Lower lobe of right lung (tissue), 2 donors: ENCODE measurements around the gene EIPR1. TPM values are rescaled to one million over a fixed set of nuclear protein-coding genes. Genes with fewer than 3 reads are reported as not detected.
A peak's percentile ranks its signal among the peaks of the same experiment; 100 is the strongest.

Experiments
- ATAC-seq, 2 donors: fragments of 200-7000 bp; cut with Tn5 transposase; one replicate each; pipeline ENCODE4 v1.9.1; 2020 to 2022; ENCODE audit warnings: mild to moderate bottlenecking in 2 of 2, moderate library complexity in 2 of 2
- DNase-seq: peaks from one replicate; pipeline ENCODE4 v3.0.0-alpha.2; 2020
- H3K27ac ChIP-seq: fragments of 200-600 bp; one replicate; pipeline ENCODE4 v1.8.0; 2022
- H3K27me3 ChIP-seq: fragments of 200-600 bp; one replicate; pipeline ENCODE4 v1.8.0; 2022; ENCODE audit warnings: low read depth
- H3K36me3 ChIP-seq: fragments of 200-600 bp; one replicate; pipeline ENCODE4 v1.8.0; 2022; ENCODE audit warnings: mild to moderate bottlenecking
- H3K4me1 ChIP-seq: fragments of 200-600 bp; one replicate; pipeline ENCODE4 v1.8.0; 2022
- H3K4me3 ChIP-seq: fragments of 200-600 bp; one replicate; pipeline ENCODE4 v1.8.0; 2022; ENCODE audit warnings: mild to moderate bottlenecking
- H3K9me3 ChIP-seq: fragments of 200-600 bp; one replicate; pipeline ENCODE4 v1.8.0; 2022
- CTCF ChIP-seq: fragments of 200-600 bp; IDR thresholded peaks from one replicate; pipeline ENCODE4 v1.8.0; 2022; ENCODE audit warnings: antibody characterized with exemption, mild to moderate bottlenecking
- intact Hi-C: fragments of 100-400 bp; cut with DNase I; formaldehyde crosslinking; loops from one replicate; pipeline ENCODE4 v1.11.0; 2022
- total RNA-seq: library from RNA; stranded (reverse); fragmentation: NEBNext Ultra II Directional; extraction: Animal tissue kit (Norgen Biotek cat#: 25700); gene quantifications from one replicate; pipeline ENCODE4 v1.2.1, GENCODE V29; 2021
- donor health status: DM: no; HTN: yes; CAD: no; lungs with severe emphysema.

The EIPR1 gene
- total RNA-seq, 1 donor from 2014 or later: 14.9 TPM

- no peak for ATAC-seq
- peak; percentile 36 for DNase-seq
- intact Hi-C loops: no loop called here
- no peaks in the 10 kb centered on the region for H3K9me3 ChIP-seq
- no peak for TF ChIP-seq CTCF
- H3K27ac ChIP-seq: no peak overlapping the region
- H3K36me3 ChIP-seq: no peaks in the 10 kb centered on the region
- H3K27me3 ChIP-seq: no peaks in the 10 kb centered on the region
- H3K4me1 ChIP-seq: no peaks in the 10 kb centered on the region
- H3K4me3 ChIP-seq: no peak overlapping the region
Measured at GRCh38 chr2:3280197-3280596, 97.4 kb downstream of the EIPR1 start.

- TF ChIP-seq CTCF: no peak
- no peaks in the 10 kb centered on the region for H3K4me1 ChIP-seq
- no peaks in the 10 kb centered on the region for H3K36me3 ChIP-seq
- no peak overlapping the region for H3K27ac ChIP-seq
- DNase-seq: no peak
- ATAC-seq: no peak
- no peaks in the 10 kb centered on the region for H3K27me3 ChIP-seq
- H3K9me3 ChIP-seq: no peaks in the 10 kb centered on the region
- H3K4me3 ChIP-seq: no peak overlapping the region
- intact Hi-C loops: no loop called here
Measured at GRCh38 chr2:3279236-3279960, 98.2 kb downstream of the EIPR1 start.

- no peak for TF ChIP-seq CTCF
- Histone ChIP-seq H3K9me3 (no peaks in the 10 kb centered on the region), H3K27me3 (no peaks in the 10 kb centered on the region), H3K36me3 (no peaks in the 10 kb centered on the region), H3K27ac (no peak overlapping the region), H3K4me1 (no peaks in the 10 kb centered on the region), H3K4me3 (no peak overlapping the region)
- no peak for ATAC-seq
- no peak for DNase-seq
- intact Hi-C loops: no loop called here
Measured at GRCh38 chr2:3278521-3279218, 98.9 kb downstream of the EIPR1 start.

GRCh38 chr2:3277748-3278520, 99.7 kb downstream of the EIPR1 start:
- Histone ChIP-seq H3K27ac (no peak overlapping the region), H3K4me3 (no peak overlapping the region), H3K36me3 (no peaks in the 10 kb centered on the region), H3K27me3 (no peaks in the 10 kb centered on the region), H3K9me3 (no peaks in the 10 kb centered on the region), H3K4me1 (no peaks in the 10 kb centered on the region)
- TF ChIP-seq CTCF: no peak
- no peak for ATAC-seq
- DNase-seq: no peak
- intact Hi-C loops: no loop called here

- DNase-seq (no peak), ATAC-seq (no peak)
- Histone ChIP-seq H3K4me3 (no peak overlapping the region), H3K9me3 (no peaks in the 10 kb centered on the region), H3K27me3 (no peaks in the 10 kb centered on the region), H3K4me1 (no peaks in the 10 kb centered on the region), H3K27ac (no peak overlapping the region), H3K36me3 (no peaks in the 10 kb centered on the region)
- intact Hi-C loops: no loop called here
- no peak for TF ChIP-seq CTCF
Measured at GRCh38 chr2:3277050-3277747, 100.4 kb downstream of the EIPR1 start.
